AG08396 (cell line): ENCODE data around the gene RRP36.

ENCODE experiments used
- DNase-seq: peaks from one replicate; pipeline ENCODE4 v3.0.0; 2012; ENCODE audit warnings: low spot score, mixed read lengths

The RRP36 gene

DNA sequence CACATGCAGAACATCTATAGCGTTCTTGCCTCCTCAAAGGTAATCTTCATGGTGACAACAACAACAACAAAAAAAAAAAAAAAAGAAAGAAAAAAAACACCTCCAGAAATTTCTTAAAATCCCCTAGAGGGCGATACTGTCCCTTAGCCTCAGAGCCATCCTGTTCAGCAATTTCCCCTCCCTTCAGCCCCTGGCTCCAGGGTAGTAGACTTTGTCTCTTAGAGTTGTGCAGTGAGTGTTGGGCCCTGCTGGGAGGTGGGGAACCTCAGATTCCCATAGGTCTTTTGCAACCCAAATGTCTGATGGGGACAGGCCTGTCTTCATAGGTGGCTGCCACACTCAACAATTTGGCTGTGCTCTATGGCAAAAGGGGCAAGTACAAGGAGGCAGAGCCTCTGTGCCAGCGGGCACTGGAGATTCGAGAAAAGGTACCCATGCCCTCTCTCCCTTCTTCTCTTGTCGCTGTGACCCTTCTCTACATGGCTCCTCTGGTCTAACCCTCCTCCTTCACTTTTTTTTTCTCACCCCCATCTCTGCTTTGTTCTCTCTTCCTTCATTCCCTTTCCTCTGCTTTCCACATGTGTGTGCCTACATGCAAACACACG lies 48.7 kb downstream of the RRP36 start:
- peak; percentile 80 for DNase-seq

DNA sequence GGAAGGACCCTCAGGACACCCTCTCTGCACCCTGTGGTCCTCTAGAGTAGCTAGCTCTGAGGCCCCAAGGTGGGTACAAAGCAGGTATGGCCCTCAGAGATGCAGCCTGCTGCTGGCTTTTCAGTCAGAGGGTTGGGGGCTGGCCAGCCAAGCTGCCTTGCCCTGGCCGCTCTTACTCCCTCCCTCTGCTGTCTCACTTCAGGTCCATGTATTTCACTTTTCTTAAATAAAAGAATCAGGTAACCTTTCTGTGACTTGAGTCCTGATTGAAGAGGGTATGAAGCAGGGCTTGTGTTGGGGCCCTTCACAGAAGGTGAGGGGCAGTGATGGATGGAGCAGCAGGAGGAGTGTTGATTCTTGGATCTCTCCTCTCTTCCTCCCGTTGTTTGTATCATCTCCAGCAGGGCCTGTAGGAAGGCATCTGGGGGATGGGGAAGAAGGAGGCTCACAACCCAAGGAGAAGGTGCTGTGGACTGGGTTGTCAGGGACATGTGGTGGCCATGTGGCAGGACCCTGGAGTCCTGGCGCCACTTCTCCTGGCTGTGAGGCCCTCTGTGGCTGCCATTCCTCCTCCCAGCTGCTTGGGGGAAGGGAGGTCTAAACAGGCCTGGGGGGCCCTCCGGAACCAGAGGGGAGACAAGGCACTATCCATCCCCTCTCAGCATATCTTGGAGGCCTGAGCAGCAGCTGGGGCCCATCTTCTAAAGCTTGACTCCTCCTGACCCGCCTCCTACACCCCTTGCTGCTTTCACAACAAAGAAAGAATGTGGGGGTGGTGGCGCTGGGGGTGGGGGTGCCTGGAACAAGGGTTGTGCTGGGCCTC lies 53.6 kb downstream of the RRP36 start:
- peak; percentile 55 for DNase-seq

DNA sequence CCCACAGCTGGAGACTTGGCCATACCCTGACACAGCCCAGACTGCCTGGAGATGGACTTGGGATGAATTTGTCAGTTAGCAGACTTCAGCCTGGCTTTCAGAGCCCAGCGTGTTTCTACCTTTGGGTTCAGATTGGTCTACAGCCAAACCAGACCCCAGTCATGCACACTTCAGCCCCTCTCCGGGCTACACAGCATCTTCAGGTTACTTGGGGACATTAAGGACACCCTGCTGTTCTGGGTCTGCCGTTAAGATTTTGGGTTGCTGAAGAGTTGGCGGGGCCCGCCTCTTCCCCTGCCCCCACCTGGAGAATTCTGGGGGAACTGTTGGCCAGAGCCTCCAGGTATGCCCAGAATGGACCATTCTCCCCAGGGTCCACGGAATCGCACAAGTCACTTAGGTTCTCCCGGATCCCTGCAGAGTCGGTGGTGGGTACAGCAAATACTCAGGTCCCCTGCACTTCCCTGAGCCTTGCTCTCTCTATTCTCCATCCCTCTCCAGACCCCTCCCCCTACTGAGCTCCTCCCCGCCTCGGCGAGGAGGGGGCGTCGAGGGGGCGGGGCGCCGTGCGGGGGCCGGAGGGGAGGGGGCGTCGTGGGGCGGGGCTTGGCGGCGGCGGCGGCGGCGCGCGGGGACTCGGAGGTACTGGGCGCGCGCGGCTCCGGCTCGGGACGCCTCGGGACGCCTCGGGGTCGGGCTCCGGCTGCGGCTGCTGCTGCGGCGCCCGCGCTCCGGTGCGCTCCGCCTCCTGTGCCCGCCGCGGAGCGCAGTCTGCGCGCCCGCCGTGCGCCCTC lies 54.4 kb downstream of the RRP36 start, which contains the start of gene PTK7:
Gene PTK7, plus strand, starts transcription at position 645 of the 794 bp plus-strand sequence. CDS start 175 bp downstream, outside the sequence.
- DNase-seq: peak; percentile 65

DNA sequence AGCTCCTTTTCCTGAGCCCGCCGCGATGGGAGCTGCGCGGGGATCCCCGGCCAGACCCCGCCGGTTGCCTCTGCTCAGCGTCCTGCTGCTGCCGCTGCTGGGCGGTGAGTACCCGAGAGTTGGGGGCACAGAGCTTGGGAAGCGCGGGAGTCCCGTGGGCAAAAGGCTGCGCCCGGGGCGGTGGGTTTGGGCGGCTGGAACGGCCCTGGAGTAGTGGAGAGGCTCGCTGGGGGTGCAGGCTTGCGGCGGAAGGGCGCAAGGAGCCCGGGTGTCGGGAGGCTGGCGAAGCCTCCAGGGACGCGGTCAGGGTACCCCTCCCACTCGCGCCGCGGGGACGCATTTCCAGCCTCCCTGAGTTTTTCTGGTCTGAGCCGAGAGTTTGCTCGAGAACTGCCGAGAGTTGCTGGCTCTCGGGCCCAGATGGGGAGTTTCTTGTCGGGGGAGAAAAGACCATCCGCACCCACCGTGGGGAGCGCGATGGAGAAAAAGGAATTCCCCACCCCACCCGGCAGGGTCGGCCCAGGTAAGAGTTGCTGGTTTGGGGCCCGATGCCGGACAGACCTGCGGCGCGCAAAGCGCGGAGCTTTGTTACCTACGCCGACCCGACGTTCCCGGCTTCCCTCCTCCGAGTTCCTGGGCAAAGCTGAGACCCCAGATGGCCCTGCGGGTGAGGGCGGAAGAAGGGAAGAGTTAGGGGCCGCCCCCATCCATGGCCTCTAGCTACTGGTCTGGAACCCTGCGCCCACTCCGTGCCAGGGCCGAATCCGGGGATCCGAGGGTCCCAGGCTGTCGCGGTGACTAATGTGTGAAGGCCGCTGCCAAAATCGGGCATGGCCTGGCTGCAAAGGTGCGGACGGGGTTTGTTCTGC lies 55.3 kb downstream of the RRP36 start:
- DNase-seq: peak; percentile 40

DNA sequence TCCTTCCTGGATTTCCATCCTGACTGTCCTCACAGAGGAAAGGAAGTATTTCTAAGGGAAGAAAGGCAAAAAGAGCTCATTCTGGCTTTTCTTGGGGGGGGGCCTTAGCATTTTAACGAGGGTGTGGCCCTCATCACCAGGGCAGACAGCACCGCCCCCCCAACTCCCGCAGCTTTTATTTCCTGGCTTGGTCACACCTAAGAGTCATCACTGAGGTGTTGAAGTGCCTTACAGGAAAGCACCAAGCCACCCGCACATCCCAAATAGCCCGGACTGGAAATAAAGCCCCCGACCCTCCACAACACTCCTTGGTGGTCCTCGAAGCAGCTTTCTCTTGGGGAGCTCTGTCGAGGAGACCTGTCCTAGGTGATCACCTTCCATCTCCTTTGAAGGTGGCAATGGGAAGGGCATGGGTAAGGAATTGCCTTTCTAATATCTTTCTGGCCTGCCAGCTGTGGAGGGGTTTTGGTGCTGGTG lies 55.9 kb downstream of the RRP36 start:
- DNase-seq: no peak

DNA sequence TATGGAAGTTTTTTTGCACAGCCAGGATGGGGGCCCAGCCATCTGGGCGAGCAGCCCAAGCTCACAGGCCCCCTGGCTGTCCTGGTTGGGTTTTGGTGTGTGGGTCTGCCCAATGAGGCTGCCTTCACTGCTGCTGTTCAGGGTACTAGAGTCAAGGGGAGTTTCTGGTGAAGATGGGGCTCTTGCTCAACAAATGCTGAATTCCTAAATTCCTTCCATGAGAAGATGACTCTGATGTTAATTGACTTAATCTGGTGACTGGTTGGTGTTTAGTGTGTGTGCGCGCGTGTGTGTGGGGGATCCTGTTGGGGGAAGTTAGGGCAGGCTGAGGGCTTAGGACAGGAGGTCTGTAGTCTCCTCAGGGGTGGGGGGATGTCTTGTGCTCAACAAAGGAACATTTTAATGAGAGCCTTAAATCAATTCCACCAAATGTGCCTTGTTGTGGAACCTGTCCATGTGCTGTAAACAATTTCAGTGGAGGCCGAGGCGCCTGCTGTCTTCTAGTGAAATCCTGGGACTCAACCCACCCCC lies 56.6 kb downstream of the RRP36 start:
- DNase-seq: peak; percentile 27

DNA sequence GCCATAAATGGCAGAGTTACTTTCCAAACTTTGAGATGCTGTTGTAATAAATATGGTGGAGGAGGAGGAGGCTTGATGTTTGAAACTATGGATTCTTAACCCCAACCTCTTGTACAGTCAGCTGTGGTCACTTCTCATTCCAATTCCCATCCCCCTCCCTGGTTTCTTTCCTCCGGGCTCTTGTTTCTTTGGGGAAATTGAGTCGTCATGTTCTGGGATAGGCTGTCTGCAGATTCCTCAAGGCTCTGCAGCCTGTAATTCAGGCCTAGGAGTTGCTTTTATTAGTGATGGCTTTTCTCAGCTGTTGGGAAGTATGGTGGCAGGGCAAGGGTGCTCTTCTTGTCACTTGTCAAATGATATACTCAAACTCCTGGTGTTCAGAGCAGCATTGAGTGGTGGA lies 57.3 kb downstream of the RRP36 start:
- no peak for DNase-seq
